Measurements from ENCODE around the gene ATG2A. TPM values are rescaled to one million over a fixed set of nuclear protein-coding genes. Genes with fewer than 3 reads are reported as not detected.
A peak's percentile ranks its signal among the peaks of the same experiment; 100 is the strongest.

Gene ATG2A
- total and polyA plus RNA-seq, 2 of the 8 experiments (the other 6 are each of a cell fraction or from before 2014, with no cell fraction given), result 12.1 to 22.1 TPM

GRCh38 chr11:64887234-64887756 lies 29.7 kb downstream of the ATG2A start:
- H3K4me1 ChIP-seq (replicated peaks in 1 of 4; ENCODE audit: control insufficient read depth in 3 of 4, insufficient read depth in 4 of 4, low read length in 3 of 4), result peaks cover 0 to 11% (median 8%) of the 10 kb centered on the region in 4 experiments; a peak in 6 of 7 replicates
- no peaks in the 10 kb centered on the region; the same call in 1 of the 2 replicates for H3K23me2 ChIP-seq (ENCODE audit: low read depth, low read length)
- H3K14ac ChIP-seq (ENCODE audit: insufficient read length), result no peak overlapping the region
- no peak overlapping the region; a peak in 1 of 7 replicates for H3K9ac ChIP-seq (replicated peaks in 1 of 4; ENCODE audit: extremely low read depth in 1 of 4, low read depth in 3 of 4, low read length in 3 of 4)
- no peak overlapping the region; the same call in 1 of the 2 replicates for H2BK15ac ChIP-seq (ENCODE audit: low read length)
- no peak overlapping the region for H3K56ac ChIP-seq (replicated peaks; ENCODE audit: insufficient read length, low read depth, low read length)
- H3K23ac ChIP-seq (ENCODE audit: insufficient read length), result no peak overlapping the region
- H2BK5ac ChIP-seq (ENCODE audit: low read depth, low read length), result peak overlapping the region; percentile 60; the same call in 1 of the 2 replicates
- ChIA-PET POLR2A (ENCODE audit: partially characterized antibody) (interaction anchor here (0.8 to 24.6 kb wide), 5 partner anchors 10 to 375 kb away, joined by 3 to 408 read pairs (median 3); partner anchors contain the start of genes EHD1, POLA2 and SAC3D1), CTCF (ENCODE audit: partially characterized antibody) (interaction anchor here (0.8 to 32.2 kb wide), 16 partner anchors 6 to 198 kb away, joined by 3 to 1058 read pairs (median 4); partner anchors contain the start of genes ARL2, BATF2, CDC42BPG and EHD1)
- H4K8ac ChIP-seq (ENCODE audit: extremely low read depth, insufficient read depth, low read length), result no peak overlapping the region
- H3K4me3 ChIP-seq (ENCODE audit: extremely low read depth in 1 of 4, insufficient read depth in 2 of 4, low read depth in 3 of 4, low read length in 4 of 4), result peak overlapping the region in 1 of 4 experiments; percentile 10; a peak in 2 of 8 replicates
- H2BK12ac ChIP-seq (ENCODE audit: low read depth, low read length), result no peak overlapping the region
- no peaks in the 10 kb centered on the region for H3K79me1 ChIP-seq (ENCODE audit: low read depth, low read length)
- 88% methylated on average over 8 of the region's 8 CpGs; no CpG with 5 or more reads in 1 of the 2 experiments for WGBS, 2 experiments (ENCODE audit: extremely low coverage in 1 of 2, insufficient coverage in 1 of 2, insufficient read length in 1 of 2, insufficient replicate concordance in 2 of 2, low coverage in 1 of 2, low lambda C conversion rate in 2 of 2, missing lambda C conversion rate in 1 of 2)
- H2AK5ac ChIP-seq (ENCODE audit: low read depth, low read length), result no peak overlapping the region
- H4K91ac ChIP-seq (replicated peaks; ENCODE audit: insufficient read length, low read length), result no peak overlapping the region
- DNase-seq (ENCODE audit: low read depth in 1 of 2, low spot score in 2 of 2) (no peak), FAIRE-seq (no peak)
- no peaks in the 10 kb centered on the region for H4K20me1 ChIP-seq (replicated peaks in 1 of 2; ENCODE audit: control insufficient read depth in 1 of 2, insufficient read depth in 2 of 2, low read length in 2 of 2)
- 0 out of 2 replicates have a peak overlapping the region, but pooled peaks have one; percentile 54 for H2AFZ ChIP-seq (ENCODE audit: low read length)
- H3K4ac ChIP-seq (replicated peaks; ENCODE audit: insufficient read length, low read depth, low read length), result no peak overlapping the region
- peak overlapping the region; percentile 40 to 66; a peak in 3 of 4 replicates for H3K4me2 ChIP-seq (ENCODE audit: insufficient read depth in 1 of 2, low read depth in 2 of 2, low read length in 2 of 2)
- H3K9me3 ChIP-seq (ENCODE audit: insufficient read depth in 2 of 2, low read depth in 1 of 2, low read length in 1 of 2), result no peaks in the 10 kb centered on the region
- no peak overlapping the region for H2BK20ac ChIP-seq (ENCODE audit: low read length)
- H3K27ac ChIP-seq (ENCODE audit: low read depth, low read length), result no peak overlapping the region
- no peaks in the 10 kb centered on the region; a peak in 1 of 7 replicates for H3K27me3 ChIP-seq (replicated peaks in 1 of 4; ENCODE audit: control insufficient read depth in 3 of 4, extremely low read depth in 1 of 4, insufficient read depth in 3 of 4, low read length in 3 of 4)
- H2BK120ac ChIP-seq (replicated peaks; ENCODE audit: low read depth, low read length), result no peak overlapping the region
- no peak overlapping the region for H3K18ac ChIP-seq (ENCODE audit: extremely low read depth, low read length)
- H3K79me2 ChIP-seq (ENCODE audit: control insufficient read depth in 1 of 2, insufficient read depth in 2 of 2, low read length in 2 of 2), result no peaks in the 10 kb centered on the region
- H4K5ac ChIP-seq (ENCODE audit: insufficient read length, low read depth, low read length), result no peak overlapping the region
- TF ChIP-seq TAF1 (IDR thresholded peaks at IDR 0.05; ENCODE audit: low read depth, low read length) (no peak), HDAC2 (IDR thresholded peaks at IDR 0.05; ENCODE audit: borderline replicate concordance in 1 of 2, low read depth in 2 of 2, low read length in 2 of 2) (no peak), EP300 (IDR thresholded peaks at IDR 0.05; ENCODE audit: borderline replicate concordance in 1 of 2, low read depth in 2 of 2, low read length in 2 of 2) (no peak), TAF7 (optimal IDR thresholded peaks at IDR 0.05; ENCODE audit: borderline replicate concordance, low read depth, low read length) (no peak), RXRA (IDR thresholded peaks at IDR 0.05; ENCODE audit: insufficient read depth, low read depth, low read length) (no peak)
- no peaks in the 10 kb centered on the region for H3K36me3 ChIP-seq (ENCODE audit: control insufficient read depth in 2 of 4, insufficient read depth in 4 of 4, low read length in 3 of 4)
